ENCODE results near the gene TRAF3IP3. TPM values are rescaled to one million over a fixed set of nuclear protein-coding genes. Genes with fewer than 3 reads are reported as not detected.

The TRAF3IP3 gene
- total and polyA plus RNA-seq, 11 donors = 0.16 to 10.6 (median 0.75) TPM; not detected in 1

GRCh38 chr1:209733409-209734192 lies 22.3 kb upstream of the TRAF3IP3 start:
- no peaks in the 10 kb centered on the region for H3K36me3 ChIP-seq
- H3K27me3 ChIP-seq = no peaks in the 10 kb centered on the region
- DNase-seq (no peak), ATAC-seq (peak in 3 of 4 donors; percentile 44 to 72 (median 67))
- H3K4me1 ChIP-seq = peaks cover 0 to 35% (median 15%) of the 10 kb centered on the region in 12 donors
- peak overlapping the region in 3 of 12 donors; percentile 0 to 58 (median 32) for H3K27ac ChIP-seq
- 81 to 93% (median 87%) methylated on average over 3 of the region's 3 CpGs for WGBS, 4 donors
- H3K4me3 ChIP-seq = no peak overlapping the region
- no peaks in the 10 kb centered on the region for H3K9me3 ChIP-seq
- intact Hi-C loops (cut with DNase I) = no loop called here
- no peak for TF ChIP-seq CTCF (IDR thresholded peaks at IDR 0.05)
- TF ChIP-seq POLR2A (IDR thresholded peaks at IDR 0.05) = no peak

- Histone ChIP-seq H3K27me3 (no peaks in the 10 kb centered on the region), H3K4me1 (peaks cover 0 to 35% (median 15%) of the 10 kb centered on the region in 12 donors), H3K4me3 (no peak overlapping the region), H3K27ac (no peak overlapping the region), H3K36me3 (no peaks in the 10 kb centered on the region), H3K9me3 (no peaks in the 10 kb centered on the region)
- intact Hi-C loops (cut with DNase I) = no loop called here
- TF ChIP-seq CTCF (IDR thresholded peaks at IDR 0.05) = no peak
- TF ChIP-seq POLR2A (IDR thresholded peaks at IDR 0.05) = no peak
- DNase-seq = no peak
- no peak for ATAC-seq
- WGBS, 4 donors = 50 to 65% (median 56%) methylated on average over 3 of the region's 3 CpGs
Measured at GRCh38 chr1:209736490-209737117, 19.2 kb upstream of the TRAF3IP3 start.

- Histone ChIP-seq H3K27ac (no peak overlapping the region), H3K4me3 (no peak overlapping the region), H3K9me3 (no peaks in the 10 kb centered on the region), H3K27me3 (no peaks in the 10 kb centered on the region), H3K4me1 (peaks cover 0 to 39% (median 19%) of the 10 kb centered on the region in 12 donors), H3K36me3 (no peaks in the 10 kb centered on the region)
- no peak for DNase-seq
- 70 to 79% (median 77%) methylated on average over 5 of the region's 5 CpGs for WGBS, 4 donors
- intact Hi-C loops (cut with DNase I) = no loop called here
- ATAC-seq = no peak
- TF ChIP-seq CTCF (IDR thresholded peaks at IDR 0.05) = no peak
Measured at GRCh38 chr1:209737118-209737505, 18.7 kb upstream of the TRAF3IP3 start.

- no peaks in the 10 kb centered on the region for H3K36me3 ChIP-seq
- no peaks in the 10 kb centered on the region for H3K27me3 ChIP-seq
- no peak overlapping the region for H3K4me3 ChIP-seq
- H3K4me1 ChIP-seq = peaks cover 0 to 44% (median 25%) of the 10 kb centered on the region in 12 donors
- 89 to 100% (median 92%) methylated on average over 1 of the region's 1 CpG for WGBS, 4 donors
- no peak overlapping the region for H3K27ac ChIP-seq
- no peaks in the 10 kb centered on the region for H3K9me3 ChIP-seq
- no peak for ATAC-seq
- intact Hi-C loops (cut with DNase I) = no loop called here
- DNase-seq = no peak
- TF ChIP-seq POLR2A (IDR thresholded peaks at IDR 0.05) = no peak
Measured at GRCh38 chr1:209738270-209738669, 17.6 kb upstream of the TRAF3IP3 start.
